PFSK-1 (cell line): Measurements from ENCODE around the gene UAP1L1.

Source experiments
- POLR2AphosphoS5 ChIP-seq: IDR thresholded peaks from 2 replicates; pipeline ENCODE4 v1.6.1; 2012; ENCODE audit warnings: low read depth, mild to moderate bottlenecking, control low read depth, low read length, moderate library complexity
- SIN3A ChIP-seq: IDR thresholded peaks from 2 replicates; pipeline ENCODE4 v1.6.1; 2012; ENCODE audit warnings: mild to moderate bottlenecking, low read length, moderate library complexity, borderline replicate concordance; ENCODE audit not compliant: insufficient read depth
- TAF1 ChIP-seq: IDR thresholded peaks from 2 replicates; pipeline ENCODE4 v1.6.1; 2012; ENCODE audit warnings: low read length, control low read depth, borderline replicate concordance; ENCODE audit not compliant: insufficient read depth
- TF ChIP-seq, protein P1 (sequence below), 2 experiments: IDR thresholded peaks; 2 replicates each; pipeline versions ENCODE4 v1.6.1 to v1.8.0; 2011 to 2012; ENCODE audit warnings: low read depth in 2 of 2, low read length in 2 of 2, control low read depth in 1 of 2, inconsistent platforms in 1 of 2, mild to moderate bottlenecking in 1 of 2, moderate library complexity in 1 of 2; ENCODE audit not compliant: insufficient read depth in 1 of 2

DNA sequence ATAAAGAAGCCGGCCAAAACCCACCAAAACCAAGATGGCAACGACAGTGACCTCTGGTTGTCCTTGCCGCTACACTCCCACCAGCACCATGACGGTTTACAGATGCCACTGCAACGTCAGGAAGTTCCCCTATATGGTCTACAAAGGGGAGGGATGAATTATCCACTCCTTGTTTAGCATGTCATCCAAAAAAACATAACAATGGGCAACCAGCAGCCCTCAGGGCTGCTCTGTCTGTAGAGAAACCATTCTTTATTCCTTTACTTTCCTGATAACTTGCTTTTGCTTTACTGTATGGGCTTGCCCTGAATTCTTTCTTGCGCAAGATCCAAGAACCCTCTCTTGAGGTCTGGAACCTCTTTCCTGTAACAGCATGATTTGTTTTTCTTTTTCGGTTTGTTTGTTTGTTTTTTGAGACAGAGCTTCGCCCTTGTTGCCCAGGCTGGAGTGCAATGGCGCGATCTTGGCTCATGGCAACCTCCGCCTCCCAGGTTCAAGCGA lies 2.0 kb upstream of the UAP1L1 start:
- TF ChIP-seq, protein P1, sequence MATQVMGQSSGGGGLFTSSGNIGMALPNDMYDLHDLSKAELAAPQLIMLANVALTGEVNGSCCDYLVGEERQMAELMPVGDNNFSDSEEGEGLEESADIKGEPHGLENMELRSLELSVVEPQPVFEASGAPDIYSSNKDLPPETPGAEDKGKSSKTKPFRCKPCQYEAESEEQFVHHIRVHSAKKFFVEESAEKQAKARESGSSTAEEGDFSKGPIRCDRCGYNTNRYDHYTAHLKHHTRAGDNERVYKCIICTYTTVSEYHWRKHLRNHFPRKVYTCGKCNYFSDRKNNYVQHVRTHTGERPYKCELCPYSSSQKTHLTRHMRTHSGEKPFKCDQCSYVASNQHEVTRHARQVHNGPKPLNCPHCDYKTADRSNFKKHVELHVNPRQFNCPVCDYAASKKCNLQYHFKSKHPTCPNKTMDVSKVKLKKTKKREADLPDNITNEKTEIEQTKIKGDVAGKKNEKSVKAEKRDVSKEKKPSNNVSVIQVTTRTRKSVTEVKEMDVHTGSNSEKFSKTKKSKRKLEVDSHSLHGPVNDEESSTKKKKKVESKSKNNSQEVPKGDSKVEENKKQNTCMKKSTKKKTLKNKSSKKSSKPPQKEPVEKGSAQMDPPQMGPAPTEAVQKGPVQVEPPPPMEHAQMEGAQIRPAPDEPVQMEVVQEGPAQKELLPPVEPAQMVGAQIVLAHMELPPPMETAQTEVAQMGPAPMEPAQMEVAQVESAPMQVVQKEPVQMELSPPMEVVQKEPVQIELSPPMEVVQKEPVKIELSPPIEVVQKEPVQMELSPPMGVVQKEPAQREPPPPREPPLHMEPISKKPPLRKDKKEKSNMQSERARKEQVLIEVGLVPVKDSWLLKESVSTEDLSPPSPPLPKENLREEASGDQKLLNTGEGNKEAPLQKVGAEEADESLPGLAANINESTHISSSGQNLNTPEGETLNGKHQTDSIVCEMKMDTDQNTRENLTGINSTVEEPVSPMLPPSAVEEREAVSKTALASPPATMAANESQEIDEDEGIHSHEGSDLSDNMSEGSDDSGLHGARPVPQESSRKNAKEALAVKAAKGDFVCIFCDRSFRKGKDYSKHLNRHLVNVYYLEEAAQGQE (IDR thresholded peaks at IDR 0.05; ENCODE audit: insufficient read depth in 1 of 2, low read depth in 2 of 2, low read length in 2 of 2) = no peak
- TF ChIP-seq POLR2AphosphoS5 (no peak), SIN3A (no peak), TAF1 (no peak)
